ENCODE data around the gene DOP1B.
"Not testable (repeated sequence)": the region's sequence is repeated elsewhere in the genome, so short reads cannot be mapped to it uniquely, and the experiment has no call there.

Gene DOP1B

GRCh38 chr21:36156815-36157670 lies at the start of gene DOP1B:
Gene DOP1B (plus strand): TSS chr21:36156824. CDS start chr21:36164734, 7,910 bp downstream.
- DNase-seq (ENCODE audit: low read depth), result peak; percentile 23

- no peak for DNase-seq (ENCODE audit: low read depth)
These were observed 46.8 kb upstream of the DOP1B start for GRCh38 chr21:36109868-36110267.

GRCh38 chr21:36111238-36111637 lies 45.4 kb upstream of the DOP1B start:
- no peak for DNase-seq (ENCODE audit: low read depth)

- DNase-seq (ENCODE audit: low read depth), result no peak
These were observed 42.8 kb upstream of the DOP1B start for GRCh38 chr21:36113647-36114428.

GRCh38 chr21:36115138-36115730 lies 41.4 kb upstream of the DOP1B start:
- no peak for DNase-seq (ENCODE audit: low read depth)

GRCh38 chr21:36117286-36117741 lies 39.3 kb upstream of the DOP1B start:
- no peak for DNase-seq (ENCODE audit: low read depth)

GRCh38 chr21:36120304-36120888 lies 36.2 kb upstream of the DOP1B start:
- DNase-seq (ENCODE audit: low read depth), result no peak

GRCh38 chr21:36122977-36123376 lies 33.6 kb upstream of the DOP1B start:
- no peak for DNase-seq (ENCODE audit: low read depth)

GRCh38 chr21:36124395-36124794 lies 32.2 kb upstream of the DOP1B start:
- DNase-seq (ENCODE audit: low read depth), result no peak

- no peak for DNase-seq (ENCODE audit: low read depth)
These were observed 31.0 kb upstream of the DOP1B start for GRCh38 chr21:36125512-36126207.

- DNase-seq (ENCODE audit: low read depth), result no peak
These were observed 30.4 kb upstream of the DOP1B start for GRCh38 chr21:36126208-36126565.

- no peak for DNase-seq (ENCODE audit: low read depth)
These were observed 30.0 kb upstream of the DOP1B start for GRCh38 chr21:36126621-36127110.

GRCh38 chr21:36127250-36127904 lies 29.2 kb upstream of the DOP1B start:
- DNase-seq (ENCODE audit: low read depth), result no peak

- no peak for DNase-seq (ENCODE audit: low read depth)
These were observed 28.6 kb upstream of the DOP1B start for GRCh38 chr21:36127977-36128376.

- no peak for DNase-seq (ENCODE audit: low read depth)
These were observed 27.4 kb upstream of the DOP1B start for GRCh38 chr21:36129219-36129618.

- not testable (repeated sequence) for DNase-seq (ENCODE audit: low read depth)
These were observed 26.2 kb upstream of the DOP1B start for GRCh38 chr21:36130414-36130762.

- DNase-seq (ENCODE audit: low read depth), result not testable (repeated sequence)
These were observed 25.8 kb upstream of the DOP1B start for GRCh38 chr21:36130839-36131238.

- no peak for DNase-seq (ENCODE audit: low read depth)
These were observed 23.9 kb upstream of the DOP1B start for GRCh38 chr21:36132696-36133095.

GRCh38 chr21:36134803-36135390 lies 21.7 kb upstream of the DOP1B start, which contains the start of gene CBR3:
Gene CBR3 (plus strand): TSS chr21:36135079. CDS start chr21:36135193, 114 bp downstream.
- peak; percentile 21 for DNase-seq (ENCODE audit: low read depth)

GRCh38 chr21:36135391-36136102 lies 21.1 kb upstream of the DOP1B start:
- DNase-seq (ENCODE audit: low read depth), result peak; percentile 32

All from stimulated activated CD8-positive, alpha-beta memory T cell treated with anti-CD3 and anti-CD28 coated beads, Interleukin-12 subunit alpha, Interleukin-12 subunit beta, amount 100 ng/mL, for 4 hours (primary cell).